ENCODE data around the gene KRTAP4-6. TPM values are rescaled to one million over a fixed set of nuclear protein-coding genes. Genes with fewer than 3 reads are reported as not detected.

Gene KRTAP4-6
- total and polyA plus RNA-seq, 2 of the 8 experiments (the other 6 are each of a cell fraction or from before 2014, with no cell fraction given), result not detected

DNA sequence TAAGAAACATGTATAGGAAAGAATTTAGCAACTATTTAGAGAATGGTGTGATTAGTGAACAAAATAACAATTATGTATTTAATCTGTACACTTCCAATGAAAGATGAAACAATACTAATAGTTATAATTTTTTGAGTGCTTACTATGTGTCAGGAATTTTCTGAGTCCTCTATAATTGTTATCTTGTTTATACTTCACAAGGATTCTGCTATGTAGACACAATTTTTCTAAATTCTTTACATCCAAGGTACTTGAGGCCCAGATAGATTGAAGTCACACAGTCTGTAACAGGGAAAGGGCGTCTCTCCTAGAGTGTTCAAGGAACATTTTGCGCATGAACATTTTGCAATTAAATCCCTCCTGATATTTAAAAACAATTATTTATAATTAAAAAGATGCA is 15.3 kb downstream of the KRTAP4-6 start:
- Histone ChIP-seq H4K91ac (replicated peaks; ENCODE audit: insufficient read length, low read length) (no peak overlapping the region), H2BK20ac (ENCODE audit: low read length) (no peak overlapping the region), H3K4me2 (ENCODE audit: insufficient read depth in 1 of 2, low read depth in 2 of 2, low read length in 2 of 2) (no peak overlapping the region), H3K4me1 (replicated peaks in 1 of 4; ENCODE audit: control insufficient read depth in 3 of 4, insufficient read depth in 4 of 4, low read length in 3 of 4) (no peaks in the 10 kb centered on the region), H3K4ac (replicated peaks; ENCODE audit: insufficient read length, low read depth, low read length) (no peak overlapping the region), H3K18ac (ENCODE audit: extremely low read depth, low read length) (no peak overlapping the region), H2BK120ac (replicated peaks; ENCODE audit: low read depth, low read length) (no peak overlapping the region), H2BK15ac (ENCODE audit: low read length) (no peak overlapping the region), H3K14ac (ENCODE audit: insufficient read length) (no peak overlapping the region), H3K27ac (ENCODE audit: low read depth, low read length) (no peak overlapping the region), H4K5ac (ENCODE audit: insufficient read length, low read depth, low read length) (no peak overlapping the region), H2AFZ (ENCODE audit: low read length) (no peak overlapping the region), H3K23me2 (ENCODE audit: low read depth, low read length) (no peaks in the 10 kb centered on the region; the same call in 1 of the 2 replicates), H3K9me3 (ENCODE audit: insufficient read depth in 2 of 2, low read depth in 1 of 2, low read length in 1 of 2) (0 out of 4 replicates have a peak, but pooled peaks cover 0 to 5% of the 10 kb centered on the region in 2 experiments), H3K9ac (replicated peaks in 1 of 4; ENCODE audit: extremely low read depth in 1 of 4, low read depth in 3 of 4, low read length in 3 of 4) (no peak overlapping the region), H2AK5ac (ENCODE audit: low read depth, low read length) (no peak overlapping the region), H2BK12ac (ENCODE audit: low read depth, low read length) (no peak overlapping the region), H3K79me1 (ENCODE audit: low read depth, low read length) (no peaks in the 10 kb centered on the region), H4K20me1 (replicated peaks in 1 of 2; ENCODE audit: control insufficient read depth in 1 of 2, insufficient read depth in 2 of 2, low read length in 2 of 2) (no peaks in the 10 kb centered on the region), H3K79me2 (ENCODE audit: control insufficient read depth in 1 of 2, insufficient read depth in 2 of 2, low read length in 2 of 2) (no peaks in the 10 kb centered on the region), H2BK5ac (ENCODE audit: low read depth, low read length) (no peak overlapping the region), H3K4me3 (ENCODE audit: extremely low read depth in 1 of 4, insufficient read depth in 2 of 4, low read depth in 3 of 4, low read length in 4 of 4) (no peak overlapping the region), H3K36me3 (ENCODE audit: control insufficient read depth in 2 of 4, insufficient read depth in 4 of 4, low read length in 3 of 4) (no peaks in the 10 kb centered on the region), H3K23ac (ENCODE audit: insufficient read length) (no peak overlapping the region), H4K8ac (ENCODE audit: extremely low read depth, insufficient read depth, low read length) (no peak overlapping the region), H3K56ac (replicated peaks; ENCODE audit: insufficient read length, low read depth, low read length) (no peak overlapping the region), H3K27me3 (replicated peaks in 1 of 4; ENCODE audit: control insufficient read depth in 3 of 4, extremely low read depth in 1 of 4, insufficient read depth in 3 of 4, low read length in 3 of 4) (no peaks in the 10 kb centered on the region)
- 83% methylated on average over 2 of the region's 2 CpGs; no CpG with 5 or more reads in 1 of the 2 experiments for WGBS, 2 experiments (ENCODE audit: extremely low coverage in 1 of 2, insufficient coverage in 1 of 2, insufficient read length in 1 of 2, insufficient replicate concordance in 2 of 2, low coverage in 1 of 2, low lambda C conversion rate in 2 of 2, missing lambda C conversion rate in 1 of 2)
- ChIA-PET POLR2A (ENCODE audit: partially characterized antibody) (no interaction called here), CTCF (ENCODE audit: partially characterized antibody) (no interaction called here)
- FAIRE-seq (no peak), DNase-seq (ENCODE audit: low read depth in 1 of 2, low spot score in 2 of 2) (no peak)
- TF ChIP-seq, protein P1, sequence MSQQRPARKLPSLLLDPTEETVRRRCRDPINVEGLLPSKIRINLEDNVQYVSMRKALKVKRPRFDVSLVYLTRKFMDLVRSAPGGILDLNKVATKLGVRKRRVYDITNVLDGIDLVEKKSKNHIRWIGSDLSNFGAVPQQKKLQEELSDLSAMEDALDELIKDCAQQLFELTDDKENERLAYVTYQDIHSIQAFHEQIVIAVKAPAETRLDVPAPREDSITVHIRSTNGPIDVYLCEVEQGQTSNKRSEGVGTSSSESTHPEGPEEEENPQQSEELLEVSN (IDR thresholded peaks at IDR 0.05), result no peak
- TF ChIP-seq HDAC6 (IDR thresholded peaks at IDR 0.05; ENCODE audit: low read depth, low read length), result no peak
- no peak for TF ChIP-seq PHF8 (conservative IDR thresholded peaks at IDR 0.05; ENCODE audit: low read depth, low read length)
- TF ChIP-seq GABPA (IDR thresholded peaks at IDR 0.05; ENCODE audit: borderline replicate concordance, insufficient read depth, low read length), result no peak
- TF ChIP-seq RXRA (IDR thresholded peaks at IDR 0.05; ENCODE audit: insufficient read depth, low read depth, low read length), result no peak
- TF ChIP-seq NRF1 (IDR thresholded peaks at IDR 0.05; ENCODE audit: low read depth, low read length), result no peak
- TF ChIP-seq KDM5A (IDR thresholded peaks at IDR 0.05; ENCODE audit: low read length), result no peak
- TF ChIP-seq KDM4A (IDR thresholded peaks at IDR 0.05; ENCODE audit: low read depth, low read length, severe bottlenecking), result no peak
- no peak for TF ChIP-seq RAD21 (IDR thresholded peaks at IDR 0.05 in 1 of 2, conservative IDR thresholded peaks at IDR 0.05 in 1 of 2; ENCODE audit: low read depth in 2 of 2, low read length in 2 of 2)
- no peak for TF ChIP-seq CTCF (IDR thresholded peaks at IDR 0.05; ENCODE audit: control extremely low read depth in 1 of 3, insufficient read depth in 1 of 3, low read depth in 1 of 3, low read length in 3 of 3)

All from H1 (cell line).